ENCODE data around the gene DNAJC21.
A peak's percentile ranks its signal among the peaks of the same experiment; 100 is the strongest.

Gene DNAJC21

GRCh38 chr5:34941936-34942335 is 12.6 kb downstream of the DNAJC21 start:
- DNase-seq (ENCODE audit: low spot score) = no peak
- H3K27ac ChIP-seq = no peak overlapping the region
- no peak for TF ChIP-seq CTCF (conservative IDR thresholded peaks at IDR 0.05; ENCODE audit: low read depth)
- CTCF ChIA-PET = interaction anchor here (0.7 kb wide), 1 partner anchor 445 kb away, joined by 4 read pairs; no protein-coding TSS in a partner anchor
- POLR2A ChIA-PET (ENCODE audit: low non-redundant PET) = no interaction called here

GRCh38 chr5:34944044-34944443 is 14.7 kb downstream of the DNAJC21 start:
- no peak for TF ChIP-seq CTCF (conservative IDR thresholded peaks at IDR 0.05; ENCODE audit: low read depth)
- no peak overlapping the region for H3K27ac ChIP-seq
- POLR2A ChIA-PET (ENCODE audit: low non-redundant PET) = no interaction called here
- CTCF ChIA-PET = no interaction called here
- DNase-seq (ENCODE audit: low spot score) = no peak

DNA sequence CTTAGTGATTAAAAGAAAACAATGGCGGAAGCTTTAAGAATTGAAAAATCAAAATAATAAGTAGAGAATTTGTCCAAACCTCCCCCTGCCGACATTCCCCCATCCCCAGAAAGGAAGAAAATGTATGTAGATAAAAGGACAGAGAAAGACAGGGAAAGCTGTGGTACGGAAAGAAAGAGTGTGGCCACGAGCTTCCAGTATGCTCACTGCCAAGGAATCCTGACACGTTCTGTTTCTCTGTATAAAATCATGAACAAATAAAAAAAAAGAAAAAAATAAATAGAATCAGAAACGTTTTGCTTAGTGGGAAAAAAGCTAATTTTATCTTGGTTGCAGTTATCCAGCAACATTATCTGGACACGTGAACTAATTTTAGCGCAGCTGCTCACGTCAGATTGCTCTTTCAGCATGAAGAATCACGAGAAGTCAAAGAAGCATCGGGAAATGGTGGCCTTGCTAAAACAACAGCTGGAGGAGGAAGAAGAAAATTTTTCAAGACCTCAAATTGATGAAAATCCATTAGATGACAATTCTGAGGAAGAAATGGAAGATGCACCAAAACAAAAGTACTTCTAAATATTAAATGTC is 15.2 kb downstream of the DNAJC21 start:
- no peak for DNase-seq (ENCODE audit: low spot score)
- no peak overlapping the region for H3K27ac ChIP-seq
- TF ChIP-seq CTCF (conservative IDR thresholded peaks at IDR 0.05; ENCODE audit: low read depth) = no peak
- ChIA-PET POLR2A (ENCODE audit: low non-redundant PET) (no interaction called here), CTCF (interaction anchor here (0.6 to 0.7 kb wide), 2 partner anchors 13 to 1134 kb away, joined by 3 read pairs; no protein-coding TSS in a partner anchor)

DNA sequence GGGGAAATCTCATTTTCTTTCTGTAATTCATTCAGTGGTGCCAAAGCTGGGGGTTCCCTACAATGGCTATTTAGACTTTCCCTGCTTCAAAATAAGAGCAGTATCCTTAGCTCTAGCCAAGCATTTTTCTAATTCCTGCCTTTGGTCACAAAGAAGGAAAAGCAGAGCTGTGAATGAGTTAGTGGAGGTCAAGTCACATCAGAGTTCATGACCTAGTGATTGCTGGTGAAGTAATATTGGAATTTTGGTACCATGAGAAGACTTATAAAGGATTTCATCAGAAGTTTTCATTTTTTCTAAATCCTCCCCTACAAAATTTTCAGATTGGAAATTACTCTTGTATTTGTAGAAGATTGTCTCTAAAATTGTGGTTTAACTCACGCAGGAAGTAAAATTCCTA is 28.0 kb downstream of the DNAJC21 start:
- ChIA-PET POLR2A (ENCODE audit: low non-redundant PET) (no interaction called here), CTCF (interaction anchor here (0.5 to 0.7 kb wide), 4 partner anchors 13 to 66 kb away, joined by 3 to 6 read pairs (median 3); no protein-coding TSS in a partner anchor)
- TF ChIP-seq CTCF (conservative IDR thresholded peaks at IDR 0.05; ENCODE audit: low read depth) = no peak
- H3K27ac ChIP-seq = no peak overlapping the region
- DNase-seq (ENCODE audit: low spot score) = no peak

DNA sequence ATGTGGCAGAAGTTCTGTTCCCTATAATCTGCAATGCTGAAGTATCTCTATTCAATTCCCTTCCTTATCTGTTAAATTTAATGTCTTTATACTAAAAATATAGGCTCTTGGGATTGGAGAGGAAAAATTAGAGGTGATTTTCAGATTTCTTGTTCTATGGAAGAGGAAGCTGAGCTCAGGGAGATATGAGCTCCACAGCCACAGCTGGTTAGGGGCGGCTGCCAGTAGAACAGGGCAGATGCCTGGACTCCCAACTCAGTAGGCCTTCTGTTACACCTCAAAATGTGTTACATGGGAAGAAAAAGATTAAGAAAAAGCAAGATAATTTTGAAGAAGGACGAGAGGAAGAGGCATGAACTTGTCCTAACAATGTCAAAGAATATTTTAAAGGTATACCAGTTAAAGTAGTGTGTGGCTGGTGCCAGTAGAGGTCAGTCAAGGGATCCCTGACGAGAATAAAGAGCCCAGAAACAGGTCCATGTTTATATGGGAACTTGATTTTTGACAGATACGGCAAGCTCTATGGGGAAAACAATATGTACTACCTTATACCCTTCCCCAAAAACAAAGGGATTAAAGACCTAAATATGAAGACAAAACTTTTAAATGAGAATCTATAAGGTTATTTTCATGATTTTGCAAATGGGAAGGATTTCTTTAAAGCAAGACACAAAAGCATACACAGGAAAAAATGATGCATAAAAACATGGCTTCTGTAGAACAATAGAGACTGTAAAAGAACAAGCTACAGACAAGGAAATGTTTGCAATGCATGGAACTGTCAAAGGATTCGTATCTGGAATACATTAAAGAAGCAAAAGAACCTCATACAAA is 28.7 kb downstream of the DNAJC21 start:
- peak; percentile 71 for TF ChIP-seq CTCF (conservative IDR thresholded peaks at IDR 0.05; ENCODE audit: low read depth)
- CTCF ChIA-PET = interaction anchor here (0.5 to 0.7 kb wide), 4 partner anchors 13 to 393 kb away, joined by 3 to 6 read pairs (median 4); no protein-coding TSS in a partner anchor
- no peak overlapping the region for H3K27ac ChIP-seq
- POLR2A ChIA-PET (ENCODE audit: low non-redundant PET) = no interaction called here
- DNase-seq (ENCODE audit: low spot score) = peak; percentile 36

DNA sequence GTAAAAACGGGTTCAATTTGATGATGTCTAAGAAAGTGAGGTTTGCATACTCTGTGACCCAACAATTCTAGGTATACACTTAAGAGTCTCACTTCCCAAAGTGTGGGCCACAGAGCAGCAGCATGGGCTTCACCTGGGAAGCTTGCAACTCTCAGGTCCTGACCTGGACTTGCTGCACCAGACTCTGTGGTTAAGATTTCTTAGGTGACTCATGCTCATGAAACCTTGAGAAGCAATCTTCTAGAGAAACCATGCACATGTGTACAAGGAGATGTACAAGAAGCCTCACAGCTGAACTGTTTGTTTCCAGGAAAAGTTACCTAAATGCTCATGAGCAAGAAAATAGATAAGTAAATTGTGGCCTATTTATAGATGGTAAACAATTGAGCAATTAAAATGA is 30.0 kb downstream of the DNAJC21 start:
- DNase-seq (ENCODE audit: low spot score) = peak; percentile 19
- H3K27ac ChIP-seq = no peak overlapping the region
- no peak for TF ChIP-seq CTCF (conservative IDR thresholded peaks at IDR 0.05; ENCODE audit: low read depth)
- POLR2A ChIA-PET (ENCODE audit: low non-redundant PET) = no interaction called here
- CTCF ChIA-PET = interaction anchor here (0.6 to 0.9 kb wide), 3 partner anchors 9 to 1537 kb away, joined by 3 read pairs; no protein-coding TSS in a partner anchor

Data from RWPE1 (cell line).